Lung (tissue), 12 donors: Measurements from ENCODE around the gene LRFN3. TPM values are rescaled to one million over a fixed set of nuclear protein-coding genes. Genes with fewer than 3 reads are reported as not detected.
A peak's percentile ranks its signal among the peaks of the same experiment; 100 is the strongest.

Experiments used
- ATAC-seq: fragments of 200-7000 bp; cut with Tn5 transposase; one replicate; pipeline ENCODE4 v1.9.1; 2020; ENCODE audit warnings: moderate number of reproducible peaks; ENCODE audit not compliant: insufficient read depth, low FRiP score
- DNase-seq, 3 donors: peaks; one replicate each; pipeline ENCODE4 v3.0.0-alpha.2; 2013 to 2017
- H3K27ac ChIP-seq, 2 donors: one replicate each; pipeline ENCODE4 v1.5.1; 2013; ENCODE audit warnings: mild to moderate bottlenecking in 2 of 2, moderate library complexity in 2 of 2, control low read depth in 1 of 2, inconsistent platforms in 1 of 2, low read depth in 1 of 2, low read length in 1 of 2
- H3K27me3 ChIP-seq, 3 donors: one replicate each; pipeline ENCODE4 v1.5.1; 2013; ENCODE audit warnings: low read length in 2 of 3; ENCODE audit not compliant: control insufficient read depth in 3 of 3, insufficient read depth in 3 of 3
- H3K36me3 ChIP-seq, 4 donors: one replicate each; pipeline ENCODE4 v1.5.1; 2013; ENCODE audit warnings: low read length in 4 of 4, mild to moderate bottlenecking in 1 of 4, moderate library complexity in 1 of 4; ENCODE audit not compliant: control insufficient read depth in 4 of 4, insufficient read depth in 4 of 4
- H3K4me1 ChIP-seq, 5 donors: one replicate each; pipeline ENCODE4 v1.5.1; 2013; ENCODE audit warnings: low read length in 5 of 5, mild to moderate bottlenecking in 2 of 5, moderate library complexity in 1 of 5; ENCODE audit not compliant: control insufficient read depth in 5 of 5, insufficient read depth in 5 of 5
- H3K4me3 ChIP-seq: one replicate; pipeline ENCODE4 v1.5.1; 2013; ENCODE audit warnings: mild to moderate bottlenecking, control low read depth, moderate library complexity
- H3K9ac ChIP-seq, 2 donors: one replicate each; pipeline ENCODE4 v1.5.1; 2013; ENCODE audit warnings: low read length in 2 of 2, control low read depth in 1 of 2; ENCODE audit not compliant: insufficient read depth in 1 of 2
- H3K9me3 ChIP-seq, 4 donors: one replicate each; pipeline ENCODE4 v1.5.1; 2013; ENCODE audit warnings: low read length in 3 of 4, mild to moderate bottlenecking in 1 of 4, moderate library complexity in 1 of 4; ENCODE audit not compliant: control insufficient read depth in 4 of 4, insufficient read depth in 3 of 4
- WGBS, 2 donors: extraction: QIAGEN DNeasy Blood & Tissue Kit; methylation state at CpG; one replicate each; pipeline ENCODE4 v1.1.7; 2013; 5-methylcytosine and 5-hydroxymethylcytosine counted together
- polyA plus RNA-seq, 2 donors: library from polyadenylated mRNA; stranded (reverse); fragments of 200-250 nt; gene quantifications; one replicate each; pipeline ENCODE4 v1.2.1, GENCODE V29; 2013
- total RNA-seq, 2 donors: library from RNA; depleted of rRNA in 1 of 2; stranded (reverse); fragments of >200 nt in 1 of 2; gene quantifications; one replicate each; pipeline ENCODE4 v1.2.1, GENCODE V29; 2014 to 2021
- TF ChIP-seq, protein P1 (sequence below): IDR thresholded peaks from 2 replicates; pipeline ENCODE4 v1.5.1; 2012; ENCODE audit warnings: mild to moderate bottlenecking; ENCODE audit errors: control extremely low read depth, extremely low read depth
- donor health status: control.
- donor health status: control.
- donor health status: Bipolar disorder and iron deficiency.
- donor health status: healthy.
- donor health status: DM: yes; HTN: yes; CAD: no.

The LRFN3 gene
- total and polyA plus RNA-seq, 4 donors = 3.6 to 14.0 (median 7.6) TPM

DNA sequence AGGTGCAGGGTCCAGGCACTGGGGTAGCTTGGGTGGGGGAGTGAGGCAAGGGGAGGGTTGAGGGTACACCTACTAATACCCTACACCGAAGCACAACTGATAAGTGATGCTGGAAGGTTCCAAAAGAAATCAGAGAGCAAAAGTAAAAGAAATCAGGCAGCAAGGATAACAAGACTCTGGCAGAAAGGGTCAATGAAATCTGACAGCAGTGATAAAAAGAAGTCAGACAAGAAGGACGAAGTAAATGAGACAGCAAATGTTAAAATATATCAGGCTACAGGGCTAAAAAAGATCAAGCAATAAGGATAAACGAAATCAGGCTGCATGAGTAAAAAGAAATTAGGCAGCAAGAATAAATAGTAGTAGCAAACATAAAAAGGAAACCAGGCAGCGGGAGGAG lies 4.7 kb downstream of the LRFN3 start:
- ATAC-seq (no peak), DNase-seq (no peak)
- H3K27me3 ChIP-seq = no peaks in the 10 kb centered on the region
- peaks cover 0 to 34% (median 7%) of the 10 kb centered on the region in 4 donors for H3K36me3 ChIP-seq
- no peaks in the 10 kb centered on the region for H3K9me3 ChIP-seq
- H3K4me3 ChIP-seq = no peak overlapping the region
- peaks cover 0 to 23% (median 5%) of the 10 kb centered on the region in 5 donors for H3K4me1 ChIP-seq
- no peak overlapping the region for H3K9ac ChIP-seq
- TF ChIP-seq, protein P1, sequence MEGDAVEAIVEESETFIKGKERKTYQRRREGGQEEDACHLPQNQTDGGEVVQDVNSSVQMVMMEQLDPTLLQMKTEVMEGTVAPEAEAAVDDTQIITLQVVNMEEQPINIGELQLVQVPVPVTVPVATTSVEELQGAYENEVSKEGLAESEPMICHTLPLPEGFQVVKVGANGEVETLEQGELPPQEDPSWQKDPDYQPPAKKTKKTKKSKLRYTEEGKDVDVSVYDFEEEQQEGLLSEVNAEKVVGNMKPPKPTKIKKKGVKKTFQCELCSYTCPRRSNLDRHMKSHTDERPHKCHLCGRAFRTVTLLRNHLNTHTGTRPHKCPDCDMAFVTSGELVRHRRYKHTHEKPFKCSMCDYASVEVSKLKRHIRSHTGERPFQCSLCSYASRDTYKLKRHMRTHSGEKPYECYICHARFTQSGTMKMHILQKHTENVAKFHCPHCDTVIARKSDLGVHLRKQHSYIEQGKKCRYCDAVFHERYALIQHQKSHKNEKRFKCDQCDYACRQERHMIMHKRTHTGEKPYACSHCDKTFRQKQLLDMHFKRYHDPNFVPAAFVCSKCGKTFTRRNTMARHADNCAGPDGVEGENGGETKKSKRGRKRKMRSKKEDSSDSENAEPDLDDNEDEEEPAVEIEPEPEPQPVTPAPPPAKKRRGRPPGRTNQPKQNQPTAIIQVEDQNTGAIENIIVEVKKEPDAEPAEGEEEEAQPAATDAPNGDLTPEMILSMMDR = no peak
- H3K27ac ChIP-seq = no peak overlapping the region
- 60 to 79% methylated on average over 4 of the region's 4 CpGs for WGBS, 2 donors

DNA sequence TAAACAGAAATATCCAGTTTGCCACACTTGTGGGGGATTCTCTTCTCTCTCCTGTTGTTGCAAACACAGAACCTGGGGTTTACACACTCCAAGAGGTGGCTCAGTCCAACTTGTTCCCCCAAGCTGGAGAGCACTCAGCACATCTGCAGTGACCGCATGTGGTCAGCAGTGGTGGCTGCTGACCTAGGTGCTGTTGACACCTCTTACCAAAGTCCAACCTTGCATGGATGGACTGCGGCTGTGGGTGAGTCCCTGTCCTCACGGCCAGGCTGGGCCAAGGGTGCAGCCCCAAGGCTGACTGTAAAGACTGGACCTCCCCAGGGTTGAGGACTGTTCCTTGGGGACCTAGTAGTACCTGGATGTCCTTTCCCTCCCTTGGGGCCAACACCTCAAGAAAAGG lies 6.1 kb downstream of the LRFN3 start:
- Histone ChIP-seq H3K4me1 (peaks cover 0 to 17% (median 5%) of the 10 kb centered on the region in 5 donors), H3K9me3 (no peaks in the 10 kb centered on the region), H3K36me3 (peaks cover 0 to 34% (median 7%) of the 10 kb centered on the region in 4 donors), H3K27ac (no peak overlapping the region), H3K9ac (no peak overlapping the region), H3K4me3 (peak overlapping the region; percentile 6), H3K27me3 (no peaks in the 10 kb centered on the region)
- no peak for DNase-seq
- WGBS, 2 donors = 93 to 100% methylated on average over 3 of the region's 3 CpGs
- TF ChIP-seq, protein P1 = no peak
- ATAC-seq = no peak

DNA sequence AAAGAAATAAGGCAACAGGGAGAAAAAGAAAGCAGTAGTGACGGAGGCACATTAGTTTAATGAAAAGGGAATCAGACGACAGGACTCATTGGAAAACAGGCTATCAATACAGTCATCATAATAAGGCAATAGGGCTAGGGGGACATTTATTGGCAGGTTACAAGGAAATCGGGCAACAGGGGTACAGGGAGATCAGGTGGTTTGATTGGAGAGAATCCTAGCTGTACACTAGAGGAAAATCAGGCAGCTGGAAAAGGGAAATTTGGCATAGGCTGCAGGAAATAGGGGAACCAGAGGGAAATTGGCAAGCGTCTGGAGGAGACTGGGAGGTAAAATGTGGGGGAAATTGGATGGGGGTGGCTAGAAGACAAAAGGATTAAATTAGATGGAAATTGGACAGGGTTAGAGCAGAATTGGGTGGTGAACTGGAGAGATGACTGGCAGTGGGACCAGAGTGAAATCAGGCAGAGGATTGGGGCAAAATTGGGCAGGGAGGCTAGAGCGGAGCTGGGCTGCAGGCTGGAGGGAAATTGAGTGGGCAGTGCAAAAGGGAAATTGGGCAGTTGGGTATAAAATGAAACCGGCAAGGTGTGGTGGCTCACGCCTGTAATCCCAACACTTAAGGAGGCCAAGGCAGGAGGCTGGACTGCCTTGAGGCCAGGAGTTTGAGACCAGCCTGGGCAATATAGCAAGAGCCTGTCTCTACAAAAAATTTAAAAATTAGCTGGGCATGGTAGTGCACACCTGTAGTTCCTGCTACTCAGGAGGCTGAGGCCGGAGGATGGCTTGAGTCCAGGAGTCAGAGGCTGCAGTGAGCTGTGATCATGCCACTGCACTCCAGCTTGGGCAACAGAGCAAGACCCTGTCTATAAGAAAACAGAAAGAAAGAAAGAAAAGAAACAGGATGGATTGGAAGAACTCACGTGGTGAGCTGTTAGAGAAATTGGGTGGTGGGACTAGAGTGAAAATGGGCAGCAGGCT lies 7.4 kb downstream of the LRFN3 start:
- WGBS, 2 donors = 83% methylated on average over 9 of the region's 9 CpGs
- H3K27ac ChIP-seq = no peak overlapping the region
- TF ChIP-seq, protein P1 = no peak
- no peak overlapping the region for H3K9ac ChIP-seq
- H3K4me3 ChIP-seq = no peak overlapping the region
- peaks cover 0 to 34% (median 7%) of the 10 kb centered on the region in 4 donors for H3K36me3 ChIP-seq
- ATAC-seq (no peak), DNase-seq (no peak)
- H3K9me3 ChIP-seq = no peaks in the 10 kb centered on the region
- peaks cover 0 to 4% (median 0%) of the 10 kb centered on the region in 5 donors for H3K4me1 ChIP-seq
- H3K27me3 ChIP-seq = no peaks in the 10 kb centered on the region
